Ovary (tissue), 3 donors: ENCODE data around the gene TCL1A.

ENCODE experiments used
- EP300 ChIP-seq: sonication (generic); formaldehyde crosslinking; IDR thresholded peaks from one replicate; pipeline ENCODE4 v1.6.1; 2017; ENCODE audit warnings: antibody characterized with exemption
- TF ChIP-seq, protein P1 (sequence below), 3 donors: fragments of 450-650 bp in 2 of 3; fragments of 200-600 bp in 1 of 3; IDR thresholded peaks; one replicate each; pipeline versions ENCODE4 v1.5.1 to v1.8.0; 2016 to 2022; ENCODE audit warnings: antibody characterized with exemption in 3 of 3, mild to moderate bottlenecking in 1 of 3
- donor health status: DM: no; HTN: no; CAD: no.

DNA sequence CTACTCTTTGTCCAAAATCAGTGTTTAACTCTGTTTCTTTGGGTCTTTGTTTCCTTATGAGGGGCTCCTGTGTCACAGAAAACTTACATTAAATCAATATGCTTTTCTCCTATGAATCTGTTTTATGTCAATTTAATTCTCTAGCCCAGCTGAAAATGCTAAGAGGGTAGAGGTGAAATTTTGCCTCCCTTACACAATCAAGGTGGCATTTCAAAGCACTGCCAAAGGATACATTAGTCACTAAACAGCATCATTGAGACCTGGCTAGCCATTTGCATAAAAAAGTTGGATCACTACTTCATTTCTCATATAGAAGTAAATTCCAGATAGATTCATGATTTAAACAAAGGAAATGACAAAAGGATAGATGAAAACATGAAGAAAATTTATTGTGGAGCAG, 15.6 kb downstream of the TCL1A start:
- TF ChIP-seq, protein P1, sequence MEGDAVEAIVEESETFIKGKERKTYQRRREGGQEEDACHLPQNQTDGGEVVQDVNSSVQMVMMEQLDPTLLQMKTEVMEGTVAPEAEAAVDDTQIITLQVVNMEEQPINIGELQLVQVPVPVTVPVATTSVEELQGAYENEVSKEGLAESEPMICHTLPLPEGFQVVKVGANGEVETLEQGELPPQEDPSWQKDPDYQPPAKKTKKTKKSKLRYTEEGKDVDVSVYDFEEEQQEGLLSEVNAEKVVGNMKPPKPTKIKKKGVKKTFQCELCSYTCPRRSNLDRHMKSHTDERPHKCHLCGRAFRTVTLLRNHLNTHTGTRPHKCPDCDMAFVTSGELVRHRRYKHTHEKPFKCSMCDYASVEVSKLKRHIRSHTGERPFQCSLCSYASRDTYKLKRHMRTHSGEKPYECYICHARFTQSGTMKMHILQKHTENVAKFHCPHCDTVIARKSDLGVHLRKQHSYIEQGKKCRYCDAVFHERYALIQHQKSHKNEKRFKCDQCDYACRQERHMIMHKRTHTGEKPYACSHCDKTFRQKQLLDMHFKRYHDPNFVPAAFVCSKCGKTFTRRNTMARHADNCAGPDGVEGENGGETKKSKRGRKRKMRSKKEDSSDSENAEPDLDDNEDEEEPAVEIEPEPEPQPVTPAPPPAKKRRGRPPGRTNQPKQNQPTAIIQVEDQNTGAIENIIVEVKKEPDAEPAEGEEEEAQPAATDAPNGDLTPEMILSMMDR (IDR thresholded peaks at IDR 0.05): no peak
- TF ChIP-seq EP300: no peak
